Loucy (cell line): Measurements from ENCODE around the gene CERK.

Source experiments
- H2AFZ ChIP-seq: fragments of 200-600 bp; sonication (generic); 2 replicates; pipeline ENCODE4 v1.6.0; 2016; ENCODE audit warnings: antibody characterized with exemption, mild to moderate bottlenecking, low read length, moderate library complexity
- H3F3A ChIP-seq: fragments of 200-600 bp; 2 replicates; pipeline ENCODE4 v1.6.0; 2016; ENCODE audit warnings: antibody characterized with exemption, low read depth, mild to moderate bottlenecking
- H3K27me3 ChIP-seq: fragments of 200-600 bp; sonication (generic); 2 replicates; pipeline ENCODE4 v1.6.1; 2014; ENCODE audit warnings: low read length, mild to moderate bottlenecking; ENCODE audit not compliant: insufficient read depth, poor library complexity, severe bottlenecking
- H3K36me3 ChIP-seq: fragments of 200-600 bp; sonication (generic); 2 replicates; pipeline ENCODE4 v1.6.1; 2016; ENCODE audit warnings: low read length; ENCODE audit not compliant: insufficient read depth
- H3K4me1 ChIP-seq: fragments of 200-600 bp; sonication (generic); 2 replicates; pipeline ENCODE4 v1.5.1; 2014; ENCODE audit warnings: low read length, mild to moderate bottlenecking; ENCODE audit not compliant: insufficient read depth, poor library complexity, severe bottlenecking
- H3K4me2 ChIP-seq: fragments of 200-600 bp; sonication (generic); 2 replicates; pipeline ENCODE4 v1.6.0; 2014; ENCODE audit warnings: antibody characterized with exemption, low read length, low read depth, mild to moderate bottlenecking; ENCODE audit not compliant: poor library complexity, severe bottlenecking
- H3K4me3 ChIP-seq: fragments of 200-600 bp; sonication (generic); 2 replicates; pipeline ENCODE4 v1.5.1; 2014; ENCODE audit warnings: low read length, mild to moderate bottlenecking, mixed read lengths; ENCODE audit not compliant: poor library complexity, severe bottlenecking
- H3K79me2 ChIP-seq: fragments of 200-600 bp; sonication (generic); 2 replicates; pipeline ENCODE4 v1.6.1; 2014; ENCODE audit warnings: low read length; ENCODE audit not compliant: insufficient read depth
- H3K9ac ChIP-seq: fragments of 200-600 bp; sonication (generic); 2 replicates; pipeline ENCODE4 v1.6.0; 2014; ENCODE audit warnings: mild to moderate bottlenecking, low read depth, low read length, moderate library complexity; ENCODE audit not compliant: poor library complexity, severe bottlenecking
- H3K9me2 ChIP-seq: fragments of 200-600 bp; sonication (generic); replicated peaks from 2 replicates; pipeline ENCODE4 v1.6.1; 2016; ENCODE audit warnings: low read depth, low read length, mixed read lengths
- H3K9me3 ChIP-seq: fragments of 200-600 bp; sonication (generic); 2 replicates; pipeline ENCODE4 v1.6.1; 2014; ENCODE audit warnings: mild to moderate bottlenecking, antibody characterized with exemption, low read length, low read depth; ENCODE audit not compliant: insufficient read depth
- H4K20me1 ChIP-seq: fragments of 200-600 bp; sonication (generic); 2 replicates; pipeline ENCODE4 v1.6.0; 2014; ENCODE audit warnings: antibody characterized with exemption, low read length, mild to moderate bottlenecking; ENCODE audit not compliant: insufficient read depth, poor library complexity, severe bottlenecking
- CTCF ChIP-seq: fragments of 200-600 bp; sonication (generic); conservative IDR thresholded peaks from 2 replicates; pipeline ENCODE4 v1.5.1; 2014; ENCODE audit warnings: mild to moderate bottlenecking, antibody characterized with exemption, low read length
- EZH2phosphoT487 ChIP-seq: fragments of 200-600 bp; IDR thresholded peaks from 2 replicates; pipeline ENCODE4 v1.6.1; 2018; ENCODE audit warnings: antibody characterized with exemption, mild to moderate bottlenecking, moderate library complexity, borderline replicate concordance

The CERK gene

DNA sequence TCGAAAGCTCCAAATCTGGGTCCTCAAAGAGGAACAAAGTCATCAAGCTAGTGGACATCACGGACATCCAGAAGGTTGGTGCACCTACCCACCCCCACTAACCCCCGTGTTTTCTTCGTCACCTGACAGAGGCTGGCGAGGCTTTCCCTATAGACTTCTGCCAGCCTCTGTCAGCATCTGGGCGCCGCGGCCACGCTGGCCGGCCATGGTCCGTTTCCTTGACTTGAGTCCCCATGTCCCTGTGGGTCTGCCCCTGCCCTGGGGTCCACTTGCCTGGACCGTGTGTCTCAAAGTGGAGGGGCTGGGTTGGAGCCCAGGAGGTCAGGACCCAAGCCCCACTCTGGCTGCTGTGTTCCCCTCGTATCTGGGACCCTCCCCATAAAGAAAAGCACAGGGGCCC, 62.6 kb downstream of the CERK start:
- Histone ChIP-seq H3K9ac (no peak overlapping the region), H3F3A (no peaks in the 10 kb centered on the region), H3K79me2 (no peaks in the 10 kb centered on the region), H4K20me1 (no peaks in the 10 kb centered on the region), H3K27me3 (no peaks in the 10 kb centered on the region), H3K4me2 (no peak overlapping the region), H3K9me3 (no peaks in the 10 kb centered on the region), H2AFZ (no peak overlapping the region), H3K36me3 (no peaks in the 10 kb centered on the region; the same call in 1 of the 2 replicates), H3K9me2 (no peaks in the 10 kb centered on the region), H3K4me3 (no peak overlapping the region), H3K4me1 (no peaks in the 10 kb centered on the region)
- TF ChIP-seq EZH2phosphoT487 (no peak), CTCF (no peak)

GRCh38 chr22:46674906-46675305, 63.1 kb downstream of the CERK start:
- Histone ChIP-seq H4K20me1 (no peaks in the 10 kb centered on the region), H3F3A (no peaks in the 10 kb centered on the region), H3K4me1 (no peaks in the 10 kb centered on the region), H3K36me3 (no peaks in the 10 kb centered on the region; the same call in 1 of the 2 replicates), H3K79me2 (no peaks in the 10 kb centered on the region), H3K9me2 (no peaks in the 10 kb centered on the region), H3K9me3 (no peaks in the 10 kb centered on the region), H2AFZ (no peak overlapping the region), H3K4me3 (no peak overlapping the region), H3K4me2 (no peak overlapping the region), H3K9ac (no peak overlapping the region), H3K27me3 (no peaks in the 10 kb centered on the region)
- TF ChIP-seq EZH2phosphoT487, result no peak
- no peak for TF ChIP-seq CTCF

DNA sequence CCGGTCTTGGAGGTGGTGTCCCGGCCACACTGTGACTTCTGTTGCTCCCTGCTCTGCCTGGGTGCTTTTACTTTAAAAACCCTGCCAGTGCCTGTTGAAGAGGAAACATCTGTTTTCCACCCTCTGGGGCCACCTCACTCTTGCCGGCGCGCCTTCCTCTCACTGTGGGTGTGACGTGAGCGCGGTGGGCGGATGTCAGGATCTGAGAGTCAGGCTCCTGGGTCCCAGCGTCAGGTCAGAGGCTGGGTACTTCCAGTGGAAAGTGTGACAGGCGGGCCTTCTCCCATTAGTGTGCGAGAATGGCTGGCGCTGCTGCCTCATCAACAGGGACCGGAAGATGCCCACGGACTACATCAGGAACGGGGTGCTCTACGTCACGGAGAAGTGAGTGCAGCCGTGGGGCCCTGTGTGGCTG, 63.7 kb downstream of the CERK start:
- Histone ChIP-seq H3K9ac (no peak overlapping the region), H3K27me3 (no peaks in the 10 kb centered on the region), H4K20me1 (no peaks in the 10 kb centered on the region), H2AFZ (no peak overlapping the region), H3K79me2 (no peaks in the 10 kb centered on the region), H3K4me1 (no peaks in the 10 kb centered on the region), H3K9me2 (no peaks in the 10 kb centered on the region), H3K9me3 (no peaks in the 10 kb centered on the region), H3K4me2 (no peak overlapping the region), H3F3A (no peaks in the 10 kb centered on the region), H3K36me3 (no peaks in the 10 kb centered on the region; the same call in 1 of the 2 replicates), H3K4me3 (no peak overlapping the region)
- TF ChIP-seq CTCF (no peak), EZH2phosphoT487 (no peak)
